GM19463 (cell line): ENCODE measurements around the gene CTNNA3.
A peak's percentile ranks its signal among the peaks of the same experiment; 100 is the strongest.
"Not testable (repeated sequence)": the region's sequence is repeated elsewhere in the genome, so short reads cannot be mapped to it uniquely, and the experiment has no call there.

Experiments used
- ATAC-seq: cut with Tn5 transposase; IDR thresholded peaks from one replicate; pipeline ENCODE4 v1.9.1; 2021; ENCODE audit warnings: mild to moderate bottlenecking, moderate library complexity; ENCODE audit not compliant: unreplicated experiment

The CTNNA3 gene

DNA sequence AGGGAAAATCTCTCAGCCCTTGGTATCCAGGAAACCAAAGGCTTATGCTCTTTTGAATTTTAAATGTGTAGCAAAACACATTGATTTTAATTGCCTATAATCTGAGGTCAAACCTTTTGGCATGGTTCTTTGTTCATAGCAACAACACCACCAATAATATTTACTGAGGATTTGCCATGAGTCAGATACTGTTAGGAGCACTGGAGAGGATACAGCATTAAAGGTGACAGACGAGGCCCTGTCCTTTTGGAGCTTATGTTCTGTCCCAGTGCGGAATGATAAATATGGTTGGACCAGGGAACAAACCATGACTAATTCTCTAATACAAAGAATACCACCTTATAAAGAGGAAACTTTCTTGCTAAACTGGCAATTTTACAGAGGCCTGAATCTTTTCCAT is 176.6 kb downstream of the CTNNA3 start:
- ATAC-seq = no peak

DNA sequence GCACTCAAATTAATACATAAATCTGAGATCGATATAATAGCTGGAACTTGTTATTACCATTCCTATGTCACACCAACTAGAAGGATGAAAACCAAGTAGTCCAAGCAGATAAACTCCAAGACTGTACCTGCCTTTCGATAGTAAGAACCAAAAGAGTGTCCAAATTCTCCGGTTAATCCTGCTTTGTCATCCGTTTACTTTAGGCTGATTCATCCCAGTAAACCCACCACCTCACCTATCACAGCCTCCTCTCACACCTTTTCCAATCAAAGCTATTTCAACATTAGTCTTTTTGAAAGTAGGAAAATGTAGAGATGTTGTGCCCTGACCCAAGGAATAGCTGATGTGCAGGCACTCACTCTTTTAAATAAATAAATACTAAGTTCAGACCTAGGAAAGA is 177.2 kb downstream of the CTNNA3 start:
- no peak for ATAC-seq

DNA sequence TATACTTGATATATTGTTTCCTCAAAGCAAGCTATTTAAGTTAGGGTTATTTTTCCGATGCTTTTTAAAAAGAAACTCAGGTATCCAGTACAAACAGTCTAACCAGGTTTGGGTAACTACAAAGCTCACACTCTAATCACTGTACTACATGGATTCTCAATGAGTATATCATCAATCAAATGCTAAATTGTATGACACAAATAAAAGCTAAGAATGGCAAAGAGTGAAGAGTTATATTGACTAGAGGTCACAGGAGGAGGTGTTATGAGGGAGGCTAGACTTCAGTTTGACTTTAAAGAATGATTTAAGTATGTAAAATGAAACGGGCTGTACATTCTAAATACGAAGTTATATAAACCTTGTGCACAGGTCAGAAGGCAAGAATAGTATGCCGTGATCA is 178.0 kb downstream of the CTNNA3 start:
- no peak for ATAC-seq

DNA sequence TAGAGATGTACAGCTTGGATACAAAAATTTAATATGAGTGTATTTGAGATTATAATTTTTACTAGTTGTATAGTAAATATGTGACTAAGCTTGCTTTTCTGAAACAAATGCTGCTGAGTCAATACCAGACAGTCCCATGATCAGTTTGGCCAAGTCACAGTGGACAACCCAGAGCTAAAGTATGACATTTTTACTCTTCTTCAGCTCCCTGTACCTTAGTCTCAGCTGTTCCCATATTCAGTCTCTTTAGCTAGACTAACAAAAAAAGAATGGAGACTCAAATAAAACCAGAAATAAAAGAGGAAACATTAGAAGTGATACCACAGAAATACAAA is 189.3 kb downstream of the CTNNA3 start:
- peak; percentile 51 for ATAC-seq

DNA sequence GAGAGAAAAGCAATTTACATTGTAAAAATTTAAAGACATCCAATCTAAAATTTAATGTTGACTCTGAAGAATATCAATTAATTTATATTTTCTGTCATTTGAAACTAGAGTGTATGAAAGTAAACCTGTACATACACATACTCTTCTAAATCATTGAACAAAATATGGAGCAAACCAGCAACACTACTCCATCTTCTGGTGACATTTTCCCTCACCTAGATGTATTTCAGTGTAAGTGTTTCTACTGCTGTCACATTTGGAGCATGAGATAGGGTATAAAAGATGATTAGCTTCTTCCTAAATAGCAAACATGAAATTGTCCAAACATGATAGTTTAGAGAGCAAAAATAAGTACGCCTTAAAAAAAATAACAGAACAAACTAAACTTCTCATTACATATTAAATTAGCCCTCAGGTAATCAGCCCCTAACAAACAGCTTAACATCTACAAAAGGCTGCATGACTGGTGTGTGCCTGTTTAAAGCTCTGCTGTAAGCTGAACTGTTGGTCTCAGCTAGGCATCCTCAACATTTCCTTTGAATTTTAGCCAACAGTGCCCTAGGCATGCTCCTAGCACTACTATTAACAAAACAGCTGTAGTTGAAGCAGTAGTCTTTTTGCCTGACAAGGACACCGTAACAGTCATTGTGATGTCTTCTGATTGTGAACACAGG is 189.8 kb downstream of the CTNNA3 start:
- no peak for ATAC-seq

DNA sequence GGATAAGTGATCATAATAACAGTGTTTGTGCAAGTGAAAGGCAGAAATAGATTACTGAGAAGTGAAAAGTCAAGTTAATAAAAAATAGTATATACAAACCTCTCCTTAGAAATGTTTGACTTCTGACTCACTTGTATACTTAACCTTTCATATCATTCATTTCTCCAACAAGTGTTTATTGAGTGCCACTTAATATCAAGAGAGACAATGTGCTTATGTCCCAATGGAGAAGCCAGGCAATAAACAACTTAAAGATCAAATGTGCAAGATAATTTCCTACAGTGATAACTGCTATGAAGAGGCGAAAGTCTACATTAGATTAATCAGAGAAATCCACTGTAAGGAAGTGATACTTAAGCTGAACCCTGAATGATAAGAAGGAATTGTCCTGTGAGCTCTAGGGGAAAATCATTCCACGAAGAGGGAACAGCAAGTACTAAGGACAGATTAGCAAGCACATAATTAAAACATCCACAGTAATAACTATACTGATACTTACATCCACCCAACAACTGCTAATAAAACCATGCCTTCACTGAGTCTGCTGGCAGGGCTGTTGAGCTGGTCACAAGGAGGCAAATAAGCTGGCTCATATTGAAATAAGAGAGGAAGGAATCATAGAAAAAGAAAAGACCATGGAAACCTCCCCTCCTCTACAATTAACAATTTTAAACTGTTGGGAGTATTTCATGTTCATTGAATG is 203.5 kb downstream of the CTNNA3 start:
- ATAC-seq = no peak

DNA sequence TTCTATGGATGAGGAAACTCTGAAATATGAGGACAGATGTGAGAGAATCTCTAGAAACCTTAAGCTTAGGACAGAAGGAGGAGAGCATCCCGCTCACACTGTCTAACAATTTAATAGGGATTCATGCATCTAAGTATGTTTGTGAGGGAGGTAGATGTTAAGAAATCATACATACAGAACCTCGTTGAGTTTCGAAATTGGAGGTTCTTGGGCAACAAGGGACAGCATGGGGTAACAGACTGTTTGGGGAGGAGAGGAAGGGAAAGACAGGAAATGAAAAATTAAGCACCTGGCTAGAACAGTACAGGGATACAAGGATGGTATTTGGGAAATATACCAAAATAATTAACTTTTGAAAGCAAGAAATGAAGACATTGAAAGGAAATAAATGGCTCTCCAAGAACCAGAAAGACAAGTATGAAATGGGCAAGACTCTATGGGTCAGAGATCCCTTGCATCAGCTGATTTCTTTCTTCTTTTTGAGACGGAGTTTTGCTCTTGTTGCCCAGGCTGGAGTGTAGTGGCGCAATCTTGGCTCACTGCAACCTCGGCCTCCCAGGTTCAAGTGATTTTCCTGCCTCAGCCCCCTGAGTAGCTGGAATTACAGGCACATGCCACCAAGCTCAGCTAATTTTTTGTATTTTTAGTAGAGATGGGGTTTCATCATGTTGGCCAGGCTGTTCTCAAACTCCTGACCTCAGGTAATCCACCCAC is 207.9 kb downstream of the CTNNA3 start:
- ATAC-seq = no peak

DNA sequence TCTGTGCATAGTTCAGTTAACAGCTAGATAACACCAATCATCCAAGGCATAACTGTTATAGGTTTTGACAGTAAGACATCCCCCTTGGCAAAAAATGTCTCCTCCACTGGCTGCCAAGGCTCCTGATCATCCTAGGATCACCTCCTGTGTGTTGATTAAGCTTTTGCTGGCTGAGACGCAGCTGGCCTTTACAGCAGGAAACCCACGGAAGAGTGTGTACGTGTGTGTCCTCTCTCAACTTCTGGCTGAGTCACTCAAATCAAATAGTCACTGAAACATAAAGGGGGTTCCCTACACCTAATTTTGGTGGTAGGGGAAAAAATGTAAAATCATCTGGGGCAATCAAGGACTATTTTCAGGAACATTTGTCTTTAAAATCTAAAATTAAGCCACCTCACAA is 208.8 kb downstream of the CTNNA3 start:
- no peak for ATAC-seq

DNA sequence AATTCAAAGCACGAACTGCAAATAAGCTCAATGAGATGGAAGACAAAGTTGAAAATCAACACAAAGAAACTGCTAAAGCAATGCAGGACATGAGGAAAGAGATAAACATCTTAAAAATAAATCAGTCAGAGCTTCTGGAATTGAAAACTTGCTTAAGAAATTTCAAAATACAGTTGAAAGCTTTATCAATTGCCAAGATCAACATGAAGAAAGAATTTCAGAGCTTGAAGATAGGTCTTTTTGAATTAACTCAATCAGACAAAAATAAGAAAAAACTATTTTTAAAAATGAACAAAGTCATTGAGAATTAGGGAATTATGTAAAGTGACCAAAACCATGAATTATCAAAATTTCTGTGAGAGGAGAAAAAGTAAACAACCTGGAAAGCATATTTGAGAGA is 218.1 kb downstream of the CTNNA3 start:
- no peak for ATAC-seq

DNA sequence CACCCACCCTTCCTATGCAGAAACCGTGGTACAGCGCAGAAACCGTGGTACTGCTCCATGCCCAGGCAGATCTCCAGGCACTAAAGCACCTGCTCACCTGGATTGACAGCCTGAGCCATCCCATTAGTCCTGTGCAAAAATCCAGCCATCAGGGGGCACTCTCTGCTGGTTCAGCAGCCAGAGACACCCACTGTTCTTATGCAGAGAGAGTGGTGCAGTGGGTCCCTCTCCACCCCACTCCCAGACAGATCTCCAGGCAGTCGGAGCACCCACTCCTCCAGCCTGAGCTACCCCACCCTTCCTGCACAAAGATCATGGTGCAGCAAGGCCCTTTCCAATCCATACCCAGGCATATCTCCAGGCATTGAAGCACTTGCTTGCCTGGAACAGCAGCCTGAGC is 219.8 kb downstream of the CTNNA3 start:
- ATAC-seq = no peak

DNA sequence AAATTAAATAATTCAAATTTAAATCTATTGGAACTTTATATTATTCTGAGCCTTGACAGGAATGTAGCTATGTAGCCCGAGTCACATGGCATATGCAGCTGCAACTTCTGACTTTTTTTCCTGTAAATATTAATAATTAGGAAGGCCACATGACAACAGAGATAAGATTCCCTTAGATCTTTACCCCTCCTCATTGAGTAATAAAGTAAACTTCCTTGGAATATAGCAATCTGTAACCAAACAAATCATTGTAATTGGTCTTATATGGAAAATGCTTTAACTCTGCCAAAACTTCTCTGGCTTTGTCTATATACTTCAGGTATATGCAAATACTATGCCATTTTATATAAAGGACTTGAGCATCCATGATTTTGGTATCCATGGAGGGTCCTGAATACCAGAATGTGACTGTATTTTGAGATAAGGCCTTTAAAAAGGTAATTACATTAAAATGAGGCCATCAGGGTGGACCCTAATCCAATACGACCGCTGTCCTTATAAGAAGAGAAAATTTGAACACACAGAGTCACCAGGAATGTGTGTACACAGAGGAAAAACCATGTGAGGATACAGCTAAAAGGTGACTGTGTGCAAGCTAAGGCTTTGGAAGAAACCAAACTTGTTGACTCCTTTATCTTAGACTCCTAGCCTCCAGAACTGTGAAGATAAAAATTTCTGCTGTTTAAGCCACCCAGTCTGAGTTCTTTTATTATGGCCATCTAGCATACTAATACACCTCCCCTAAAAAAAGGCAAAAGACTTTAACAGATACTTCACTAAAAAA is 222.0 kb downstream of the CTNNA3 start:
- ATAC-seq = no peak

DNA sequence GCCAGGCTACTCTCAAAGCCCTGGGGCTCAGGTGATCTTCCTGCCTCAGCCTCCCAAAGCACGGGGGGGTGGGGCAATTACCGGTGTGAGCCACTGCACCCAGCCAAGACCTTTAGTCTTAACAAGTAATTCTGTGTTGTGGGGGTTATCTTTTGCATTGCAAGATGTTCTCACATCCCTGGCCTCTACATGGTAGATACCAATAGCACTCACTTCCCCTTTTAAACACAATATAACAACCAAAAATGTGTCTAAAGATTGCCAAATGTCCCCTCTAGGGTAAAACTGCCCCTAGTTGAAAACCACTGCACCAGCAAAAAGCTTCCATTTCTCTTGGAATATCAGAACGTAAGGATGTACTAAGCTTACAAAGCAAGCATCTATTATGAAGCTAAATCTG is 225.0 kb downstream of the CTNNA3 start:
- ATAC-seq = peak; percentile 42

DNA sequence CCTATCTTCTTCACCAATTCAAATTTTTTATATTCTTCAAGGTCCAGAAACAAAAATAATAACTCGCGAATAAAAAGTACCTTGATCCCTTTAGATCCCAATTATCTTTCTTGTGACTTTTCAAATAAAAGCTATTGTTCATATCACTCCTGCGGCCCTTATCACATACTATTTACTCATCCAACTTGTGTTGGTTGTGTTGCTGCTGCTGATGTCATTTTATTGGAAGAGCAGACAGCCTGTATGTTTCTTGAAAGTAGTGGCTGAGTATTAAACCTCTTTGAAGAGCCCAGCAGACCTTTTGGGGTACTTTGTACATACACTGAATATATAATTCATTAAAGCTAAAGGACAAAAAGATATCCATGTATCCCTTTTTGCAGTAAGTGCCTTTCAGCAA is 231.7 kb downstream of the CTNNA3 start:
- no peak for ATAC-seq

DNA sequence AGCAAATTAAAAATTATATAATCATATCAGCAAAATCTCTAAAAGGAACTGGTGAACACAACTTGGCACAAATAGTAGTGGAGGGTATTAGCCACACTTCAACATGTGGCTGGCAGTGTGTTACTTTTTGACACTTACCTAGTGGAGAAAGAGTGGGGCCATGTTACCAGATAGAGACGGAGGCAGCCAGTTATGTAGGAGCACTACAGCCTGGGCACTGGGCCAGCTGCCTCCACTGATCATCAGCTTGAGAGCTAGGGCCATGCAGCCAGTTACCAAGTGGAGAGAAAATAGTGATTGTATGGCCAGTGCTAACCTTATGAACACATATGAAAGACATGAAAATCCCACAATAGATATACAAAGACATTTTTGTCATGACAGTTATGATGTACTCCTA is 243.1 kb downstream of the CTNNA3 start:
- no peak for ATAC-seq

DNA sequence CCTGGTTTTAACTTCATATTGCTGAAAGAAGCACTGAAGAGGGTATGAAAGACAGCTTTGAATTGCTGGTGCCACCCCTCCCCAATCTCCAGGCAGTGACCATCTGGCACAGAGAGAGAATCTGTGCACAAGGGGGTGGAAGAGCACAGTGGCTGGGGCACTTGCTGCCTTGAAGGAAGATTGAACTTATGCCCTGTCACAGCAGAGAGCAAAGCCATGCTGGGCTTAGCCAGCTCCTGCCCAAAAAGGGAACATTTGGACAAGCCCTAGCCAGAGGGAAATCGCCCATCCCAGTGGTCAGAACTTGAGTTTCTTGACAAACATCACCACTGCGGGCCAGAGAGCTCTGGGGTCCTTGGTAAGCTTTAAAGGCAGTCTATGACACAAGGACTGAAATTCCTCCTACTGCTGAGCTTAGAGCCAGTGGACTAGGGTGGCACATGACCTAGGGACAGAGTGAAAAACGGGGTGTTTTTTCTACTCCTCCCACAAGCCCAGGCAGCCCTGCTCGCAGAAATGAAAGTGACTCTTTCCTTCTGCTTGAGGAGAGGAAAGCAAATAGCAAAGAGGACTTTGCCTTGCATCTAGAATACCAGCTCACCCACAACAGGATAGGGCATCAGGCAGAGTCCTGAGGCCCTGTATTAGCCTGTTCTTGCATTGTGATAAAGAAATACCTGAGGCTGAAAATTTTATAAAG is 257.2 kb downstream of the CTNNA3 start:
- no peak for ATAC-seq

DNA sequence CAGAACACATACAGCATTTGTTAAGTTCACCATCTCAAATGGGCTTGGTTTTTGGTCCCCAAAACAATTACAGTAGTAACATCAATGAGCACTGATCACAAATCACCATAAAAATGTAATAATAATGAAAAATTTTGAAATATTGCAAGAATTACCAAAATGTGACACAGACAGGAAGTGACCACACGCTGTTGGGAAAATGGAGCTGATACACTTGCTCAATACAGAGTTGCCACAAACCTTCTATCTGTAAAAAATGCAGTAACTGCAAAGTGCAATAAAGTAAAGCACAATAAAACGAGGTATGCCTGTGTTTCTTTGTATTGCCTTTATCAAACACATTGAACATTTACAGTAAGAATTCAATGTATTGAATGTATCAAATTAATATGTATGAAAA is 262.7 kb downstream of the CTNNA3 start:
- no peak for ATAC-seq

DNA sequence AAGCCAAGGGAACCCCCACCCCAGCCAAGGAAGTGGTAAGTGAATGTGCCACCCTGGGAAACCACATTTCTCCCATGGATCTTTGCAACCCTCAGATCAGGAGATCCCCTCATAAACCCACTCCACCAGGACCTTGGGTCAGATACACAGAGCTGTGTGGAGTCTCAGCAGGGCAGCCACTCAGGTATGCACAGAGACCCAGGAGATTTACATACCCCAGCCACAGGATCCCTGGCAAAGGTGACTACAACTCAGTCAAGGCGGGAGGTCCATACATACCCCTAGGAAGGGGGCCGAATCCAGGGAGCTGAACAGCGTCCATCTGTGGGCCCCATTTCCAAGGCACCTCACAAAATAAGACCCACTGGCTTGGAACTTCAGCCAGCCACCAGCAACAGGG is 293.4 kb downstream of the CTNNA3 start:
- no peak for ATAC-seq

DNA sequence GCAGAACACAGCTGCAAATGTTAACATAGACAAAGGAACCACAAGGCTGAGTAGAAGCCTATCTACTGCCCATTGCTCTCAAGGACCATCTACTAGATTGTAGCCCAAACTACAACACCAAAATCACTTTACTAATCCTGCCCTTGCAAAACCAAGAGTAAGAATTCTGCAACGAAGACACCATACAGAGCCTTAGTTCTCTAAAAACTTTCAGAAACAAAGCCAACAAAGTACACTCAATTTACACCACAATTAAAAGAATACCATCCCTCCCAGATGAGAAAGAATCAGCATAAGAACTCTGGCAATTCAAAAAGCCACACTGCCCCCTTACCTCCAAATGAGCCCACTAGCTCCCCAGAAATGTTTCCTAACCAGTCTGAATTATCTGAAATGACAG is 294.3 kb downstream of the CTNNA3 start:
- ATAC-seq = no peak

DNA sequence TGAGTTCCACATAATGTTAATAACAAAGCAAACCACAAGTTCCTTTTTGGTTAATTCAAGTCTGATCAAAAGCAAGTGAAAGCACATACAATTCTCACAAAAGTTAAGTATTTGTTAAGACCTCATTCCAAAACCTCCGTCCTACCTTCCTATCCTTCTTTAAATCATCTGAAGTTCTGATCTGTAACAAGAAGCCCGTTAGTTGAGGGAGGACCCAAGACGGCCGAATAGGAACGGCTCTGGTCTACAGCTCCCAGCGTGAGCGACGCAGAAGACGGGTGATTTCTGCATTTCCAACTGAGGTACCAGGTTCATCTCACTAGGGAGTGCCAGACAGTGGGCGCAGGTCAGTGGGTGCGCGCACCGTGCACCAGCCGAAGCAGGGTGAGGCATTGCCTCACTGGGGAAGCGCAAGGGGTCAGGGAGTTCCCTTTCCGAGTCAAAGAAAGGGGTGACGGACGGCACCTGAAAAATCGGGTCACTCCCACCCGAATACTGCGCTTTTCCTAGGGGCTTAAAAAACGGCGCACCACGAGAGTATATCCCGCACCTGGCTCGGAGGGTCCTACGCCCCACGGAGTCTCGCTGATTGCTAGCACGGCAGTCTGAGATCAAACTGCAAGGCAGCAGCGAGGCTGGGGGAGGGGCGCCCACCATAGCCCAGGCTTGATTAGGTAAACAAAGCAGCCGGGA is 309.0 kb downstream of the CTNNA3 start:
- ATAC-seq = not testable (repeated sequence)

DNA sequence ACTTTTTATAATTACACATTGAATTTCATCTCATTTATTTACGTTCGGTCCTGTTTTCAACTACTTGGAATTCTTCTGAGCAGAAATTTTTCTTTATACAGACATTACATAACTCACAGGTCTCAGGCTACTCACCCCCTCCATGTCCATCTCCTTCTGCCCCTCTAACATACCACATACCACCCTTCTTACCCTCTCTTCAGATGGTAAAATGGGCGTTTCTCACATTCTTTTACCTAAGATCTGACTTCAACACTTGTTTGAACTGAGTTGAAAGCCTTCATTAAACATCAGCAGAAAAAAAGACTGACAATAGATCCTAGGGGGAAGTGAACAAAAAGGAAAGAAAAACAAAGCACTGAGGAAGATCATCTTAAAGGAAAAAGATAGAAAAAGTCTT is 309.7 kb downstream of the CTNNA3 start:
- ATAC-seq = no peak
